HL-60 (cell line): ENCODE results near the gene THEM4.

ENCODE experiments used
- DNase-seq, 2 experiments: peaks; one replicate each; pipeline ENCODE4 v3.0.0-alpha.2; 2010 to 2020; ENCODE audit warnings: low read depth in 1 of 2, low spot score in 1 of 2
- H3K27ac ChIP-seq: fragments of 250-450 bp; sonication (Bioruptor Pico); replicated peaks from 2 replicates; pipeline ENCODE4 v1.5.1; 2020; ENCODE audit warnings: mild to moderate bottlenecking, moderate library complexity
- H3K27me3 ChIP-seq: fragments of 250-450 bp; sonication (Bioruptor Pico); 2 replicates; pipeline ENCODE4 v1.5.1; 2021; ENCODE audit warnings: mild to moderate bottlenecking, moderate library complexity; ENCODE audit not compliant: insufficient read depth, poor library complexity, severe bottlenecking
- H3K4me3 ChIP-seq: replicated peaks from 2 replicates; pipeline ENCODE4 v1.5.1; 2011; ENCODE audit warnings: mild to moderate bottlenecking, control low read depth, low read length; ENCODE audit not compliant: insufficient read depth
- CTCF ChIP-seq: IDR thresholded peaks from one replicate; pipeline ENCODE4 v1.5.1; 2011; ENCODE audit warnings: low read length, control low read depth, inconsistent platforms; ENCODE audit not compliant: insufficient read depth
- GABPA ChIP-seq: IDR thresholded peaks from 2 replicates; pipeline ENCODE4 v1.6.1; 2012; ENCODE audit warnings: low read depth
- POLR2AphosphoS5 ChIP-seq: IDR thresholded peaks from 2 replicates; pipeline ENCODE4 v1.6.1; 2012; ENCODE audit warnings: low read depth
- REST ChIP-seq: IDR thresholded peaks from 2 replicates; pipeline ENCODE4 v1.6.1; 2012; ENCODE audit warnings: low read depth; ENCODE audit not compliant: insufficient replicate concordance
- SPI1 ChIP-seq: IDR thresholded peaks from 2 replicates; pipeline ENCODE4 v1.6.1; 2012; ENCODE audit warnings: low read depth, mild to moderate bottlenecking, borderline replicate concordance

THEM4 gene

DNA sequence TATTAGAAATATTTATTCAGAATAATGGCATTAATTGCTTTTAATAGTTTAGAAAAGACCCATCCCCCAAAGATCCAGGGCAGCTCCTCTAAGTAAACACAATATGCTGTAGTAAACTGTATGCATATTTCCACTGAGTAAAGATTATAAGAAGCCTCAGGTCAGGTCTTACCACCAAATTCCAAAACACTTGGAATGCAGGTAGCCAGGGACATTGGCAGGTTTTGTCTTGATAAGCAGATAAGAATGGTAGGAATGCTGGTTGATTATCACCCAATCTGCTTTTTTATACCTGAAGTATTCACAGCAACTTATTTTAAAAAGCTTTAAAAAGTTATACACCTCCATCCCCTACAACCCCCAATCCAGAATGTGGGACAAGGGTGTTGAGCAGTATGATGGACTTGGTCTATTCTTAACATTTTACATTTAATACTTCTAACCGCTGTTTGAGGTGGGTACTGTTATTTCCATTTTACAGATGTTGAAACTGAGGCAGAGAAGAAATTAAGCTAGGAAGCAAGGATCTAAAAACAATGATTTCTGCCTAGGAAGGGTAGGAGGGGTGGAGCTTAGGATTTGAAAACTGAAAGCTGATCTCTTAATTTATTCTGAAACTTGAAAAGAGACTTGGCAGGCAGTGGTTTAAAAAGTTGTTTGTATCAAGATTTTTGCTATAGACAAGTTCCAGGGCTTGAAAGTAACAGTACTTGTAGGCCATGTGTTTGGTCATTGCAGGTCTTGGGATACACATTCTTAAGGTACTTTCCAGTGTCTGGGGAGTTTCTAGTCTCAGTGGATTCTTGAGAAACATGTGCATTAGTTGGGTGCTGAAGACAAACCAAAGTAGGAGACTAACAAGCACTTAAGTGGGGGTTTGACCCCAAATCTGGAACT, 15.6 kb upstream of the THEM4 start:
- TF ChIP-seq CTCF (no peak), SPI1 (no peak), GABPA (no peak), REST (no peak), POLR2AphosphoS5 (no peak)
- no peaks in the 10 kb centered on the region for H3K27me3 ChIP-seq
- DNase-seq, result no peak
- no peak overlapping the region for H3K4me3 ChIP-seq
- no peak overlapping the region for H3K27ac ChIP-seq

- no peaks in the 10 kb centered on the region for H3K27me3 ChIP-seq
- DNase-seq, result no peak
- TF ChIP-seq GABPA (no peak), REST (no peak), POLR2AphosphoS5 (no peak), CTCF (no peak), SPI1 (no peak)
- H3K4me3 ChIP-seq, result no peak overlapping the region
- H3K27ac ChIP-seq, result no peak overlapping the region
Observed at GRCh38 chr1:151923422-151923821, 14.1 kb upstream of the THEM4 start.

GRCh38 chr1:151920149-151920548, 10.8 kb upstream of the THEM4 start:
- no peak for TF ChIP-seq GABPA
- TF ChIP-seq CTCF, result no peak
- TF ChIP-seq SPI1, result peak; percentile 93
- Histone ChIP-seq H3K4me3 (no peak overlapping the region), H3K27ac (peak overlapping the region; percentile 77), H3K27me3 (no peaks in the 10 kb centered on the region)
- peak; percentile 57 to 80 for DNase-seq
